ENCODE measurements around the gene CDC34. TPM values are rescaled to one million over a fixed set of nuclear protein-coding genes. Genes with fewer than 3 reads are reported as not detected.

CDC34 gene
- total RNA-seq, 1 donor from 2014 or later, result 40.0 TPM

DNA sequence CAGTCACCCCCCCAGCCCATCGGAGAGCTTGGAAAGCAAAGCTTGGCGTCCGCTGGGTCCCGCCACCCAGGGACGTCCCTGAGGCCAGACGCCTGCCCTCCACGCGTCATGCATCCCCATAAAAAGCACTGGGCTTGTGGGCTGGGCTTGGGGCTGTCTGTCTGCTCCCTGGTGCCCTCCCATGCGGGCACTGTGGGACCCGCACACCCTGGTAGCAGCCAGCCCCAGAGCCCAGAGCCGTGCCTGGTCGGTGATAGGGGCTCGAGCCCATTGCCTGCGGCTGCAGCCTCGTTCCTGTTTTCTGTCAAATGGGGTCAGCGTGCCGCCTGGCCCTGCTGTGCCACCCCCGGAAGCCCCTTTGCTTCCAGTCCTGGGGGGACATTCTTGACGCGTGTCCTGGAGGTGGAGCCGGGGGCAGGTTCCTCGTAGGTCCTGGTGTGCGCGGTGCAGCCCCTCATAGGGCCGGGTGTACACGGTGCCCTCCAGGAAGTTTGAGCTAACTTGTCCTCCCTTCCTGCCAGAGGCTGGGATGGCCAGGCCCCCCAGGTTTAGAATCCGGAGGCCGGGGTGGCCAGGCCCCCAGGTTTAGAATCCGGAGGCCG is 8.0 kb downstream of the CDC34 start:
- intact Hi-C loops (cut with DNase I), result no loop called here

DNA sequence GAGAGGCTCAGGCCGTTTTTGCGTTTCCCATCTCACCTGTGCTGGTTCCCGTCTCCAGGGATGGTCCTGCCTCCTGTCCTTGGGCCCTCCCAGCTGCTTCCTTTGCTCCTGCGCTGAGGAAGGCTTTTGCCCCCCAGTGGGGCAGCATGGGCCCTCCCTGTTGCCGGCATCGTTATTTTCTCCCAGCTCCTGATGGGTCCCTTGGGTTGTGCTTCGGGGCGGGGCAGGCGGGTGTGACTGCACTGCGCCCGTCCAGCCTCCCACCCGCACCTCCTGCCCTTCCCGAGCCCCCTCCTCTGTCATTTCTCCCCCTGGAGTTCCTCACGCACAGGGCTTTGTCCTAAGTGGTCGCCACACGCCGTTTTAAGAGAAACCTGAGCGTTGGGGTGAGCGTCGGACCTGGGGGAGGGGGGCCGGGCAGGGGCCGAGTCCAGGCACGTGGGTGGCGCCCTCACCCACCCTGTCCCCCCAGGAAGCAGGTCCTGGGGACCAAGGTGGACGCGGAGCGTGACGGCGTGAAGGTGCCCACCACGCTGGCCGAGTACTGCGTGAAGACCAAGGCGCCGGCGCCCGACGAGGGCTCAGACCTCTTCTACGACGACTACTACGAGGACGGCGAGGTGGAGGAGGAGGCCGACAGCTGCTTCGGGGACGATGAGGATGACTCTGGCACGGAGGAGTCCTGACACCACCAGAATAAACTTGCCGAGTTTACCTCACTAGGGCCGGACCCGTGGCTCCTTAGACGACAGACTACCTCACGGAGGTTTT is 9.5 kb downstream of the CDC34 start:
- TF ChIP-seq, protein P1, sequence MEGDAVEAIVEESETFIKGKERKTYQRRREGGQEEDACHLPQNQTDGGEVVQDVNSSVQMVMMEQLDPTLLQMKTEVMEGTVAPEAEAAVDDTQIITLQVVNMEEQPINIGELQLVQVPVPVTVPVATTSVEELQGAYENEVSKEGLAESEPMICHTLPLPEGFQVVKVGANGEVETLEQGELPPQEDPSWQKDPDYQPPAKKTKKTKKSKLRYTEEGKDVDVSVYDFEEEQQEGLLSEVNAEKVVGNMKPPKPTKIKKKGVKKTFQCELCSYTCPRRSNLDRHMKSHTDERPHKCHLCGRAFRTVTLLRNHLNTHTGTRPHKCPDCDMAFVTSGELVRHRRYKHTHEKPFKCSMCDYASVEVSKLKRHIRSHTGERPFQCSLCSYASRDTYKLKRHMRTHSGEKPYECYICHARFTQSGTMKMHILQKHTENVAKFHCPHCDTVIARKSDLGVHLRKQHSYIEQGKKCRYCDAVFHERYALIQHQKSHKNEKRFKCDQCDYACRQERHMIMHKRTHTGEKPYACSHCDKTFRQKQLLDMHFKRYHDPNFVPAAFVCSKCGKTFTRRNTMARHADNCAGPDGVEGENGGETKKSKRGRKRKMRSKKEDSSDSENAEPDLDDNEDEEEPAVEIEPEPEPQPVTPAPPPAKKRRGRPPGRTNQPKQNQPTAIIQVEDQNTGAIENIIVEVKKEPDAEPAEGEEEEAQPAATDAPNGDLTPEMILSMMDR (IDR thresholded peaks at IDR 0.05), result no peak
- ATAC-seq, result no peak
- Histone ChIP-seq H3K27ac (no peak overlapping the region), H3K4me1 (no peaks in the 10 kb centered on the region), H3K27me3 (ENCODE audit: low read depth) (no peaks in the 10 kb centered on the region), H3K4me3 (no peak overlapping the region), H3K9me3 (no peaks in the 10 kb centered on the region), H3K36me3 (peaks cover 54% of the 10 kb centered on the region)
- peak; percentile 46 for DNase-seq
- intact Hi-C loops (cut with DNase I), result no loop called here

More for the DNA sequence above, 8.0 kb downstream of the CDC34 start:
- peaks cover 61% of the 10 kb centered on the region for H3K36me3 ChIP-seq
- H3K4me1 ChIP-seq, result peaks cover 13% of the 10 kb centered on the region
- ATAC-seq (no peak), DNase-seq (no peak)
- H3K9me3 ChIP-seq, result no peaks in the 10 kb centered on the region
- no peaks in the 10 kb centered on the region for H3K27me3 ChIP-seq (ENCODE audit: low read depth)
- no peak overlapping the region for H3K27ac ChIP-seq
- H3K4me3 ChIP-seq, result no peak overlapping the region
- TF ChIP-seq, protein P1 (IDR thresholded peaks at IDR 0.05), result no peak

DNA sequence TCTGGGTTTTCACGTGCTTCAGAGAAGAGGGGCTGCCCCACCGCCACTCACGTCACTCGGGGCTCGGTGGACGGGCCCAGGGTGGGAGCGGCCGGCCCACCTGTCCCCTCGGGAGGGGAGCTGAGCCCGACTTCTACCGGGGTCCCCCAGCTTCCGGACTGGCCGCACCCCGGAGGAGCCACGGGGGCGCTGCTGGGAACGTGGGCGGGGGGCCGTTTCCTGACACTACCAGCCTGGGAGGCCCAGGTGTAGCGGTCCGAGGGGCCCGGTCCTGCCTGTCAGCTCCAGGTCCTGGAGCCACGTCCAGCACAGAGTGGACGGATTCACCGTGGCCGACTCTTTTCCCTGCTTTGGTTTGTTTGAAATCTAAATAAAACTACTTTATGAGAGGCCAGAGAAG is 10.1 kb downstream of the CDC34 start:
- intact Hi-C loops (cut with DNase I), result no loop called here
- Histone ChIP-seq H3K27ac (no peak overlapping the region), H3K36me3 (peaks cover 48% of the 10 kb centered on the region), H3K4me3 (no peak overlapping the region), H3K27me3 (ENCODE audit: low read depth) (no peaks in the 10 kb centered on the region), H3K4me1 (no peaks in the 10 kb centered on the region), H3K9me3 (no peaks in the 10 kb centered on the region)
- TF ChIP-seq, protein P1 (IDR thresholded peaks at IDR 0.05), result no peak
- DNase-seq, result no peak
- ATAC-seq, result no peak

DNA sequence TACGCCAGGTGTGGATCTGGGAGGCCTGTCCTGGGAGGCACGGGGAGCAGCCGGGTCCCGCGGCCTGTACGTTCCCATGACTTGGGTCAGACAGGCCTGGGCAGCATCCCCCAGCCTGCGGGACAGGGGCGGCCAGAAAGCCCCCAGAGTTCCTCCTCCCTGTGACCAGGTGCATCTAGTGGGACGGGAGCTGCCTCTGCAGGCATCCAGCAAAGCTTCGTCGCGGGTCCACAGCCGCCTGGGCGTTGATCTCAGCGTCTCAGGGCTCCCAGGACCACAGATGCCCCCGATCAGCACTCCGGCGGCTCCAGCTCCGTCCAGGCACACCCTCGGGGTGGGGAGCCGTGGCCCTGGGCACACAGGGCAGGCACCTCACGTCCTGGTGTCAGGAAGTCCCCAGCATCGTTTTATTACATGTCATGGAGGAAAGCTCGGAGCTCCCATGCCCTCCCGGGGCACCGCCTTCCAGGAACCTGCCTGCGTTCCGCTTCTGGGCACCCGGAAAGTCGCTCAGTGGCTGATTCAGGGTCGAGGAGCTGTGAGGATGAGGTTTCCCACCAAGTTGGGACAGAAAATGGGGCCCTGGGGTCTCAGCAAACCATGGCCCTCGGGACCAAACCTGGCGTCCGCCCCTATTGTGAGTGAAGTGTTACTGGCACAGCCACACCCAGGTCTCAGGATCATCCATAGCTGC is 10.8 kb downstream of the CDC34 start:
- ATAC-seq (no peak), DNase-seq (no peak)
- intact Hi-C loops (cut with DNase I), result no loop called here
- TF ChIP-seq, protein P1 (IDR thresholded peaks at IDR 0.05), result no peak
- no peaks in the 10 kb centered on the region for H3K27me3 ChIP-seq (ENCODE audit: low read depth)
- H3K36me3 ChIP-seq, result peaks cover 42% of the 10 kb centered on the region
- no peak overlapping the region for H3K4me3 ChIP-seq
- no peaks in the 10 kb centered on the region for H3K9me3 ChIP-seq
- H3K4me1 ChIP-seq, result no peaks in the 10 kb centered on the region
- no peak overlapping the region for H3K27ac ChIP-seq

DNA sequence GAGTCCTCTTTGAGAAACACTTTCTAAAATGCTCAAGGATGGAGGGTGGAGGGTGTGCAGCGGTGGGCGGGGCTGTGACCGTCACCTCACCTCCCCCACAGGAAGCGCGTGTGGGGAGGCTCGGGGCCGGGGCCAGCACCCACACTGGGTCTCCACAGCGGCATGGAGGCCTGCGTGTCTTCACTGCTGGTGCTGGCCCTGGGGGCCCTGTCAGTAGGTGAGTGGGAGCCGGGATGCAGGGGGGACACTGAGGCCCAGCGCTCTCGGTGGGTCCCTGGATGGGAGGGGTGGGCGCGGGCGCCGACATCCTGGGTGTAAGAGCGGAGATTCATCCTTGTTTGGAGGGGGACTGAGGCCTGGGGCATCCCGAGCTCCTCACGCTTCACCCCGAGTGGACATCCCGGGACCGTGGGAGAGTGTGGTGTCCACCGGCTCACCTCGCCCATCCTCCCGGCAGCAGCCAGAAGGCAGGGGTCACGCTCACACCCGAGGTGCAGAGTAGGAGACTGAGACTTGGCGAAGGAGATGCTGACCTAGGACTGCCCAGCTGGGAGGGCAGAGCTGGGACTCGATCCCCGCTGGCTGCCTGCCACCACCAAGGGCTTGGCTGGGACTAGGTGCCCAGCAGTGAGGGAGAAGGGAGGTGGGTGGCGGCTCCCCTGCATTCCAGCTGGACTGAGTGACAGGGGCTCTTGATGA is 12.5 kb downstream of the CDC34 start, which contains the start of gene GZMM:
Gene GZMM, plus strand, starts transcription at position 144 of the 699 bp plus-strand sequence. Its CDS starts 19 bp downstream, at position 163.
- Histone ChIP-seq H3K4me3 (no peak within 1 kb of the TSS), H3K4me1 (no peaks in the 10 kb centered on the region), H3K27ac (no peak within 1 kb of the TSS), H3K27me3 (ENCODE audit: low read depth) (no peaks in the 10 kb centered on the region), H3K36me3 (peaks cover 25% of the 10 kb centered on the region), H3K9me3 (no peaks in the 10 kb centered on the region)
- intact Hi-C loops (cut with DNase I), result no loop called here
- TF ChIP-seq, protein P1 (IDR thresholded peaks at IDR 0.05), result no peak
- ATAC-seq, result peak; percentile 59 to 63
- no peak for DNase-seq

Data from lower lobe of right lung (tissue), 2 donors.